Peyer's patch (tissue), 4 donors: ENCODE measurements around the gene PHACTR1. TPM values are rescaled to one million over a fixed set of nuclear protein-coding genes. Genes with fewer than 3 reads are reported as not detected.
A peak's percentile ranks its signal among the peaks of the same experiment; 100 is the strongest.

Experiments
- DNase-seq, 3 donors: peaks; one replicate each; pipeline ENCODE4 v3.0.0-alpha.2; 2017 to 2019
- H3K27ac ChIP-seq, 4 donors: fragments of 200-600 bp; sonication (generic); one replicate each; pipeline ENCODE4 v1.5.1; 2016 to 2019
- H3K27me3 ChIP-seq, 2 donors: fragments of 200-600 bp; sonication (generic); one replicate each; pipeline ENCODE4 v1.5.1; 2019
- H3K36me3 ChIP-seq, 3 donors: fragments of 200-600 bp; sonication (generic); one replicate each; pipeline ENCODE4 v1.5.1; 2016 to 2019
- H3K4me1 ChIP-seq, 4 donors: fragments of 200-600 bp; sonication (generic); one replicate each; pipeline ENCODE4 v1.5.1; 2016 to 2019
- H3K4me3 ChIP-seq, 4 donors: fragments of 200-600 bp; sonication (generic); 1 replicate in 3 of 4; 2 replicates in 1 of 4; pipeline ENCODE4 v1.5.1; 2016 to 2019; ENCODE audit warnings: mild to moderate bottlenecking in 1 of 4
- H3K9me3 ChIP-seq, 4 donors: fragments of 200-600 bp; sonication (generic); one replicate each; pipeline ENCODE4 v1.5.1; 2016 to 2019; ENCODE audit warnings: mild to moderate bottlenecking in 1 of 4
- POLR2A ChIP-seq, 2 donors: fragments of 450-650 bp; IDR thresholded peaks; one replicate each; pipeline ENCODE4 v1.5.1; 2017; ENCODE audit warnings: antibody characterized with exemption in 2 of 2, mild to moderate bottlenecking in 2 of 2, moderate library complexity in 2 of 2
- total RNA-seq, 4 donors: library from RNA; depleted of rRNA; stranded (reverse); fragments of >200 nt; gene quantifications; one replicate each; pipeline ENCODE4 v1.1.0, GENCODE V29; 2016
- TF ChIP-seq, protein P1 (sequence below), 6 experiments: fragments of 450-650 bp in 4 of 6; fragments of 200-600 bp in 2 of 6; sonication (generic) in 1 of 6; IDR thresholded peaks; one replicate each; pipeline ENCODE4 v1.5.1; 2017 to 2019; ENCODE audit warnings: antibody characterized with exemption in 6 of 6, mild to moderate bottlenecking in 3 of 6, moderate library complexity in 1 of 6

Gene PHACTR1
- total RNA-seq, 4 donors from 2014 or later = 0.35 to 19.0 (median 1.7) TPM

DNA sequence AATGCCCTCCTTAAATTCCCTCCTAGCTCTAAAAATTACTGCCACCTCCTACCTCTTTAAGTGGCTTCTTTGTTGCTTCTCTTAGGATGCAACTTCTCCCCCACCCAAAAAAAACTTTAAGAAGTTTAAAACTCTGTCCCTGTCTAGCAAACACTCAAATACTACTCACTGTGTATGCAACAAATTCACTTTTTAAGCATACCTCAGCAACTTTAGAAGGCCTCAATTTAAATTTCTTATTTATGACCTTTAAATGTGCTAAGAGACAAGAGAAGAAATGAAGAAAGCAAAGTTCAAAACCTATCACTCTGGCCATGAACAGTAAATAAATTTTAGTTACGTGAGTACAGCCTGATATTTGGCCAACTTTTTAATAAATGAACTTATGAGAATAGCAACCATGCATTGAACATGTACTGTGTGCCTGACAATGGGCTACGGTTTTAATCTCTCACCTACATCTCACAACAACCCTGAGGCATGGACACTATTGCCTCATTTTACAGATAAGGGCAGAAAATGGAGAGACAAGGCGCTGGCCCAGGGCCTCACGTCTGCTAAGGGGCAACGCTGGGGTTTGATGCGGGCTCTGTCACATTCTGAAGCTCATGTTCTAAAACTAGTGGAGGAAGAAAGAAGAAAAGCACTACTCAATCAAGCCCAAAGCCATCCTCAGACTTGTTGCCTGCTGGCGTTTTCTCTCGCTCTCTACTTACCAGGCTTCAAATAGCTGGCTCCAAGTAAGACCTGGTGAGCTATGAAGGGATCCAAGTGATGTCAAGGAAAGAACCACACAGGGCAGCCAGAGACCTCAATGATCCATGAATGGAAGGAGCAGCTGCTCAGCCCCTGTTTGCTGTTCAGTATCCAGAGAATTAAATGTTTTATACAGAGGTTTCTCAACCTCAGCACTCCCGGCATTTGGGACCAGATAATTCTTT lies 512.0 kb downstream of the PHACTR1 start:
- H3K27ac ChIP-seq = no peak overlapping the region
- no peak for DNase-seq

DNA sequence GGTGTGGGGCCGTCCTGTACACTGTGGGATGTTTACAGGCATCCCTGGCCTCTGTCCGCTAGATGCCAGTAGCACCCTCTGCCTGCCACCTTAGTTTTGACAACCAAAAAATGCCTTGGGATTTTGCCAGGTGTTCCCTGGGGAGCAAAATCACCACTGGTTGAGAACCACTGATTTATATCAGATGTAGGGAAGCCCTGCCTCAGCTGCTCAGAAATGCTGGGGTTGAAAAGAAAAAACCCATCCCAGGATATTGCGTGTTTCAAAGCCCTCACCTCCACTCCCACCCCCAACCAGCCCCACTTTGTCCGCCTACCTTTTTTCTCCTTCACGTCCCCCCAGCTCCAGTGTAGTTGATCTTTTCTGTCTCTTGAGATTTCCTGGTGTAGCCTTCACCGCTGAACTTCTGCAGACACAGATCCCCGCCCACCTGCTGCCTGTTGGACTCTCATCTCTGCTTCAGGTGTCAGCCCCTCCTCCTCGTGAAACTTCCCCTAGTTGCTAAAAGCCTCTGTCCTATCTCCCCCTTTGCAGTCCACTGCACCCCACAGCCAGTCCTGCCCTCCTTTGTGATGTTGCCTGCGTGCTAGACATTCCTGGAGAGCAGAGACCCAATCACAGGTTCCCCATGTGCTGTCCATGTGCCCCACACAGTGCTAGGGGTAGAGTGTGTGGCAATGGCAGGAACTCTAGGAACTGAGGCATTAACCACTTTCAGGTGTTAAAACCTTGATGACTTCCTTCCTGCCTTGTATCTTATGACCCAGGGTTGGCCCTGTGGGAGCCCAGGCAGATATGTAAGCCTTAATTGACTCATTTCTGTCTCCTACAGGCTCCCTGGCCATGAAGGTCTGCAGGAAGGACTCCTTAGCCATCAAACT lies 512.9 kb downstream of the PHACTR1 start:
- Histone ChIP-seq H3K9me3 (no peaks in the 10 kb centered on the region), H3K4me1 (peaks cover 0 to 7% (median 0%) of the 10 kb centered on the region in 4 donors), H3K36me3 (no peaks in the 10 kb centered on the region), H3K27me3 (no peaks in the 10 kb centered on the region), H3K4me3 (no peak overlapping the region), H3K27ac (no peak overlapping the region)
- no peak for TF ChIP-seq POLR2A (IDR thresholded peaks at IDR 0.05)
- TF ChIP-seq, protein P1, sequence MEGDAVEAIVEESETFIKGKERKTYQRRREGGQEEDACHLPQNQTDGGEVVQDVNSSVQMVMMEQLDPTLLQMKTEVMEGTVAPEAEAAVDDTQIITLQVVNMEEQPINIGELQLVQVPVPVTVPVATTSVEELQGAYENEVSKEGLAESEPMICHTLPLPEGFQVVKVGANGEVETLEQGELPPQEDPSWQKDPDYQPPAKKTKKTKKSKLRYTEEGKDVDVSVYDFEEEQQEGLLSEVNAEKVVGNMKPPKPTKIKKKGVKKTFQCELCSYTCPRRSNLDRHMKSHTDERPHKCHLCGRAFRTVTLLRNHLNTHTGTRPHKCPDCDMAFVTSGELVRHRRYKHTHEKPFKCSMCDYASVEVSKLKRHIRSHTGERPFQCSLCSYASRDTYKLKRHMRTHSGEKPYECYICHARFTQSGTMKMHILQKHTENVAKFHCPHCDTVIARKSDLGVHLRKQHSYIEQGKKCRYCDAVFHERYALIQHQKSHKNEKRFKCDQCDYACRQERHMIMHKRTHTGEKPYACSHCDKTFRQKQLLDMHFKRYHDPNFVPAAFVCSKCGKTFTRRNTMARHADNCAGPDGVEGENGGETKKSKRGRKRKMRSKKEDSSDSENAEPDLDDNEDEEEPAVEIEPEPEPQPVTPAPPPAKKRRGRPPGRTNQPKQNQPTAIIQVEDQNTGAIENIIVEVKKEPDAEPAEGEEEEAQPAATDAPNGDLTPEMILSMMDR (IDR thresholded peaks at IDR 0.05) = no peak
- DNase-seq = peak in 2 of 3 donors; percentile 58 to 63

More for the DNA sequence above, 512.0 kb downstream of the PHACTR1 start:
- Histone ChIP-seq H3K27me3 (no peaks in the 10 kb centered on the region), H3K4me1 (peaks cover 0 to 7% (median 0%) of the 10 kb centered on the region in 4 donors), H3K4me3 (no peak overlapping the region), H3K9me3 (no peaks in the 10 kb centered on the region), H3K36me3 (no peaks in the 10 kb centered on the region)
- TF ChIP-seq, protein P1 (IDR thresholded peaks at IDR 0.05) = no peak
- TF ChIP-seq POLR2A (IDR thresholded peaks at IDR 0.05) = no peak

- Histone ChIP-seq H3K36me3 (no peaks in the 10 kb centered on the region), H3K27ac (no peak overlapping the region), H3K4me3 (no peak overlapping the region), H3K9me3 (no peaks in the 10 kb centered on the region), H3K27me3 (no peaks in the 10 kb centered on the region), H3K4me1 (peaks cover 0 to 7% (median 0%) of the 10 kb centered on the region in 4 donors)
- TF ChIP-seq POLR2A (IDR thresholded peaks at IDR 0.05) = no peak
- TF ChIP-seq, protein P1 (IDR thresholded peaks at IDR 0.05) = no peak
- DNase-seq = no peak
These were observed 516.5 kb downstream of the PHACTR1 start for GRCh38 chr6:13233106-13233505.

- no peak overlapping the region for H3K4me3 ChIP-seq
- H3K27ac ChIP-seq = no peak overlapping the region
- no peak for TF ChIP-seq POLR2A (IDR thresholded peaks at IDR 0.05)
- TF ChIP-seq, protein P1 (IDR thresholded peaks at IDR 0.05) = no peak
- peaks cover 0 to 6% (median 0%) of the 10 kb centered on the region in 4 donors for H3K4me1 ChIP-seq
- no peaks in the 10 kb centered on the region for H3K36me3 ChIP-seq
- no peaks in the 10 kb centered on the region for H3K27me3 ChIP-seq
- no peaks in the 10 kb centered on the region for H3K9me3 ChIP-seq
- DNase-seq = no peak
These were observed 517.6 kb downstream of the PHACTR1 start for GRCh38 chr6:13234130-13234529.

DNA sequence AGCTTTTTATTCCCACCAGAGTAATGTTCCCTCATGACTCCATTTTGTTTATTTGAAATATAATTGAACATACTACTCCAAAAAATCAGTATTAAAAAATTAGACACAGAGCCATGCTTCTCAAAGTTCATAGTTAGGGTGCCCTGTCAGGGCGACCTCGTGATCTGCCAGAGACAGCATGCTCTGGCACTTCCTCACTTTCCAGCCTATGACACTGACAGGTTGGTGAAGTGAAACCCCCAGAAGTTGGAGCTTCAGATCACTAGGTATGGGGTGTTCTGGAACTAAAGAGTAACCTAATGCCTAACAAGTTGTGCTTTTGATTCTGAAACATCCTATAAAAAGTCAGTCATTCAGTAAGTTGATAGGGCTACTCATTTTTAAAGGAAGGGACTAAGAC lies 518.8 kb downstream of the PHACTR1 start:
- DNase-seq = peak in 1 of 3 donors; percentile 24
- no peaks in the 10 kb centered on the region for H3K4me1 ChIP-seq
- H3K36me3 ChIP-seq = no peaks in the 10 kb centered on the region
- H3K9me3 ChIP-seq = no peaks in the 10 kb centered on the region
- no peaks in the 10 kb centered on the region for H3K27me3 ChIP-seq
- TF ChIP-seq, protein P1 (IDR thresholded peaks at IDR 0.05) = no peak
- no peak for TF ChIP-seq POLR2A (IDR thresholded peaks at IDR 0.05)
- H3K27ac ChIP-seq = no peak overlapping the region
- no peak overlapping the region for H3K4me3 ChIP-seq
